Measurements from ENCODE around the gene SH3BP5.

GRCh38 chr3:15339001-15339400 lies 6.6 kb upstream of the SH3BP5 start:
- TF ChIP-seq TEAD4 (IDR thresholded peaks at IDR 0.05) (no peak), EP300 (IDR thresholded peaks at IDR 0.05; ENCODE audit: borderline replicate concordance) (no peak), RAD21 (IDR thresholded peaks at IDR 0.05; ENCODE audit: low read depth) (no peak), REST (IDR thresholded peaks at IDR 0.05; ENCODE audit: low read depth) (no peak), TAF1 (IDR thresholded peaks at IDR 0.05; ENCODE audit: low read depth) (no peak)

Data from Ishikawa (cell line).